Islet precursor cell (in vitro differentiated cells): ENCODE measurements around the gene SYK.
"Not testable (repeated sequence)": the region's sequence is repeated elsewhere in the genome, so short reads cannot be mapped to it uniquely, and the experiment has no call there.

Source experiments
- DNase-seq: peaks from one replicate; pipeline ENCODE4 v3.0.0-alpha.2; 2018

The SYK gene

GRCh38 chr9:90799271-90799852, 2.3 kb upstream of the SYK start:
- DNase-seq = no peak

- DNase-seq = no peak
Observed at GRCh38 chr9:90801973-90802322, 329 bp downstream of the SYK start.

GRCh38 chr9:90802386-90802985, 867 bp downstream of the SYK start:
- no peak for DNase-seq

GRCh38 chr9:90803860-90804593, 2.4 kb downstream of the SYK start:
- DNase-seq = no peak

DNA sequence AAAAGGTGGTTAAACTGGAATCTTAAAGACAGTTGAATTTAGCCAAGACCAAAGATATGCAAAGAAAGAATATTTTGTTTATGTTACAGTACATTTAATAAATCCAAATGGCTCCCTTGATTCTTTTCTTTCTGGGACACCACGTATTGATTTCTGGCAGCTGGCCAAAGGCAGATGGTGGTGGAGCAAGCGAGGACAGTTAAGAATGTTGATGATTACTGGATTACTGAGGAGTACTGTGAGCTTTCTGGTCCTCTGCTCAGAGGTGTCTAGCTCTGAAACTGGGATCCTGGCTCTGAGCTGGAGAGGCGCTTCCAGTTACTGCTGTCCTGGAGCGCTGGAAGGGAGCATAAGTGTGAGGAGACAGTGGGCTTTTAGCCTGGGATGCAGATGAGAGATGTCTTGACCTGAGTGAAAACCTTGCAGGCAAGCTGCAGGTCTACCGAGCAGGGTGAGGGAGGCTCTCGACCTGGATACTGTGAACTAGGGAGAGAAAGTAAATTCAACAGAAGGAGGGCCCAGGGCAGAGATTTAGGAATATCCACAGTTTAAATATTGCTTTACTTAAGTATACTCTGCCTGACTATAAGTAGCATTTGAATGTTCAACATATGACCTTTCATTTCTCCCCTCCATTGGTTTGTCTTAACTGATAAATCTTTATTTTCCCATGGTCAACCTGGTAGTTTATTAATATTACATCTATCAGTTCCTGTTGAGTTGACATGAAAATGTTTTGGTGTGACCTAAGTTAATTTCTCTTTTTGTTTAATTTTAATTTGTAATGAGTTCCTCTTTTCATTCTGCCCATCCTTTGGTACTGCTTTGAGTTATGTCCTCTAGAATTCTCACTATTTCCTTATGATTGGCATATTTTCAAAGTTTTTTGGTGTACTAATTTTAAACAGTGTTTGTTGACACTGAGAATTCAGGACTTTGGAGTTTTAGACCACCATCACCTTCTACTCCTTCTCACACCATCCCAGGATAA, 3.7 kb downstream of the SYK start:
- DNase-seq = no peak

DNA sequence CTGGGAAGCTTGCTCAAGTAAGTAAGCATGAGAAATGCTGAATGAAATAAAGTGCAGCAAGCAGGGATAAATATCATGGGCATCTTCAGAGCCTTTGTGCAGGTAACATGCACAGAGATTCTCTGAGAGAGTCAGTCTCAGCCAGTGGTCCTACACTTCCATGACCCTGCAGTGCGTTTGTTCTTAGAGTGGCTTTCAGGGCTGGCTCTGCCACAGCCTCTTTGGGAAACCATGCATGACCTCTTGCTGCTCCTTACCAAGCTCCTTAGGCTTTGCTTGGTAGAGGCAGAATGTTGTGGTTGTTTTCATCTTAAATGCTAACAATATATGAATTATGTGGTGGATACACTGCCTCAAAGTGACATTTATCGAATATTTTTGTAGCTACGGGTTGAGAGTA, 5.4 kb downstream of the SYK start:
- DNase-seq = no peak

DNA sequence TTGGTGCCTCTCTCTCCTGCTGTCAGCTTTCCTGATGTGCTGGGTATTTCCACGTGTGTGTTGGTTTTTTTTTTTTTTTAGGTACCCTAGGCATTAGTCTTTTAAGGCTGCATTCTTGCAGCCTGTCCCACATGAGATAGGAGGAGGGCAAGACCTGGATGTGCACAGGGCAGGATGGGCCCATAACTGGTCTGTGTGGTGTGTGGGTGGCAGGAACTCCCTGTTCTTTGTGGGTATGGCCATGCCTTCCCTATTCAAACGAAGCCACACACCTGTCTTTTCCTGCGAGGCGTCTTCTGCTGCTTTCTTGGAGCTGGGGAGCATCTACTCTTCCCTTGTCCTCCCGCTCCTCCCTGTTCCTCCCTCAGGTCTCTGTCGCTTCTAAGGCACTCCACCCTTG, 6.8 kb downstream of the SYK start:
- DNase-seq = no peak

- no peak for DNase-seq
Observed at GRCh38 chr9:90808890-90809685, 7.5 kb downstream of the SYK start.

GRCh38 chr9:90810691-90811090, 9.1 kb downstream of the SYK start:
- DNase-seq = no peak

DNA sequence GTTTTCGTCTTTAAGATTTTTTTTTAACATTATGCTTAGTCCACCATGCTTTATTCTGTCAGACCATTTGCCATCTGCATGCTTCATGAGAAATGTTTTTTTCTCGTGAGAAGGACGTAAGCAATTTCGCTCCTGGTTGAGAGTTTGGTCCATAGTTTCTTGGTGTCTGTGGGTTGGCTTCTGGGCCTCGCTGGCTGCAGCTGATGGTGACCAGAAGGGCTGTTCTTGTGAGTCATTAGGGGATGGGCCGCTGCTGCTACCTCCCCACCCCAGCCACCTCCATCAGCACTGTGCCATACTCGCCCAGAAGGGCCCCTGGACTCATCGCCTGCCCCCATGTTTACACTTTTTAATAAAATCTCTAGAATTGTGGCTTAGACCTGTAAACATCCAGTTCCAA, 11.4 kb downstream of the SYK start:
- DNase-seq = no peak

GRCh38 chr9:90813523-90813922, 11.9 kb downstream of the SYK start:
- DNase-seq = no peak

- no peak for DNase-seq
Observed at GRCh38 chr9:90814355-90814754, 12.7 kb downstream of the SYK start.

DNA sequence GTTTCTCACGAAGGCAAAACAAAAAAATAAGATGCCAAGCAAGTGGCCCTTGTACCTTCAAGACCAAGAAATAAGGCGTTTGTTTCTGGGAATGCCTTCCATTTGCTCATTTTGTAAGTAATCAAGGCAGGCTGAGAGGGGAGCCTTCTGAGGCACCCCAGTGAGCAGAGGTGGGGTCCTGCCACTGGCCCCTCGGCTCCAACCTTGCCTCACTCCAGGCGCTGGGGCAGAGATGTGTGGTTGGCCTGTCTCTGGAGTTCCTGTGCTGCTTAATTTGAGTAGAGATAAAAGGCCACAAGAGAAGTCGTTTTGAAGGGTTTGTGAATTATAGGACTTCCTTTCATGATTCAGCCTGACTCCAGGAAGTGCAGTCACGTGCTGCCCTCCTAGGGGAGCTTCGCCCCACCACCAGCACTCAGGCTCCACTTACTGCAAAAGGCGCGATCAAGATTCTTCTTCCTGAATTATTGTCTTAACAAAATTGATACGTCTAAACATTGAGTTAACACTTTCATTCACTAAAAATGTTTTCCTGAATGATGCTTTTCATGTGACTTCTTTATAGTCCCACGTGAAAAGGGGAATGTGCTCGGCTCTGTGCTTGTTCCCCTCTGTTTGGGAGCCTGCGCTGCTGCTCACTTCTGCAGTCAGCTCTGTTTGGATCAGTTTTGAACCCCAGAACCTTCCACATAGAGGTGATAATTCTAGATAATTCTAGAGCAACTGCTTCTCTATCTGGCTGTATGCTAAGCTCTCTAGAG, 13.7 kb downstream of the SYK start:
- no peak for DNase-seq

GRCh38 chr9:90815944-90816357, 14.3 kb downstream of the SYK start:
- no peak for DNase-seq

DNA sequence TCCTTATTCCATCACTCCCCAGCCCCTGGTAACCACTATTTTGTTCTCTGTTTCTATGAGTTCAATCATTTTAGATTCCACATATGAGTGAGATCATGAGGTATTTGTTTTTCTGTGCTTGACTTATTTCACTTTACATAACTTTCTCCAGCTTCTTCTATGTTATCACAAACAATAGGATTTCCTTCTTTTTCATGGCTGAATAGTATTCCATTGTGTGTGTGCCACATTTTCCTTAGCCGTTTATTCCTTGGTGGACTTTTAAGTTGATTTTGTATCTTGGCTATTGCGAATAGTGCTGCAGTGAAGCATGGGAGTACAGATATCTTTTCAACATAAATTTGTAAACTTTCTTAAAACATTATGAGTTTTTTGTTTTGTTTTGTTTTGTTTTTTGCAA, 15.1 kb downstream of the SYK start:
- no peak for DNase-seq

- no peak for DNase-seq
Observed at GRCh38 chr9:90818279-90818678, 16.7 kb downstream of the SYK start.

GRCh38 chr9:90820406-90820805, 18.8 kb downstream of the SYK start:
- not testable (repeated sequence) for DNase-seq

DNA sequence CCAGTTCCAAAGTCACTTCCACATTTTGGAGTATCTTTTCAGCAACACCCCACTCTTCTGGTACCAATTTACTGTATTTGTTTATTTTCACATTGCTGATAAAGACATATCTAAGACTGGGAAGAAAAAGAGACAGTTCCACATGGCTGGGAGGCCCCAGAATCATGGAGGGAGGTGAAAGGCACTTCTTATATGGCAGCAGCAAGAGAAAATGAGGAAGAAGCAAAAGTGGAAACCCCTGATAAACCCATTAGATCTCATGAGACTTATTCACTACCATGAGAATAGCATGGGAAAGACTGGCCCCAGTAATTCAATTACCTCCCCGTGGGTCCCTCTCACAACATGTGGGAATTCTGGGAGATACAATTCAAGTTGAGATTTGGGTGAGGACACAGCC, 19.6 kb downstream of the SYK start:
- not testable (repeated sequence) for DNase-seq

DNA sequence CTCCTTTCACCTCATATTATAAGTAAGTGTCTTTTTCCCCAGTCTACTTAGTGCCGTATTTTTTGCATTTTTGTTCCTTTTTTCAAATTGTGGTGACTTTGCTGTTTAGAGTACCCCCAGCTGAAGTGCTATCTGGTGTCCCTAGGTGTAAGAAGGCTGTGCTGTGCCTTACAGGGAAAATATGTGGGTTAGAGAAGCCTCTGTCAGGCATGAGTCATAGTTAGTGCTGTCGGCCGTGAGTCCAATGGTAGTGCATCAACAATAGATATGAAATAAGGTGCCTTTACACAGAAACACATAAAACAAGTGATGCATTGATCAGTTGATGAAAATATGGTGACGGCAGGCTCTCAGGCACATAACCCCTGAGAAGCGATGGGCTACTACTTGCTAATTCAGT, 20.1 kb downstream of the SYK start:
- no peak for DNase-seq

DNA sequence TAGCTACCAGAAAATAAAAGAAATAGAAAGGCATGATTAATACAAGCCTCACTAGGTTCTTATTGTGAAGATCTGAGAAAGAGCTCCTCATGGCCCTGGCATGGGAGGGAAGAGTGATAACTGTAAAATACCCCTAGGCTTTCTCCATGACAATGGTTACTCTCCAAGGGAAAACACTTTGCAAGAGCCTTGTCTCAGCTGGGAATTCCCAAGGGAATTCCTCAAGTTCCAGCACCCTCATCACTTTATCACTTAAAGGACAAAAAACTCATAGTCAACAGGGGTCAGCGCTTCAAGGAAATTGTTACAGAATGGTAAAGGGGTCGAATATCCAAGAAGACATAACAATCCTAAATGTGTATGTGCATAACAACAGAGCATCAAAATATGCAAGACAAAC, 21.2 kb downstream of the SYK start:
- no peak for DNase-seq

- no peak for DNase-seq
Observed at GRCh38 chr9:90825586-90825985, 24.0 kb downstream of the SYK start.
